ENCODE measurements around the gene CCDC157. TPM values are rescaled to one million over a fixed set of nuclear protein-coding genes. Genes with fewer than 3 reads are reported as not detected.

The CCDC157 gene
- total RNA-seq, 2 experiments from 2014 or later = 2.2 to 2.4 TPM

DNA sequence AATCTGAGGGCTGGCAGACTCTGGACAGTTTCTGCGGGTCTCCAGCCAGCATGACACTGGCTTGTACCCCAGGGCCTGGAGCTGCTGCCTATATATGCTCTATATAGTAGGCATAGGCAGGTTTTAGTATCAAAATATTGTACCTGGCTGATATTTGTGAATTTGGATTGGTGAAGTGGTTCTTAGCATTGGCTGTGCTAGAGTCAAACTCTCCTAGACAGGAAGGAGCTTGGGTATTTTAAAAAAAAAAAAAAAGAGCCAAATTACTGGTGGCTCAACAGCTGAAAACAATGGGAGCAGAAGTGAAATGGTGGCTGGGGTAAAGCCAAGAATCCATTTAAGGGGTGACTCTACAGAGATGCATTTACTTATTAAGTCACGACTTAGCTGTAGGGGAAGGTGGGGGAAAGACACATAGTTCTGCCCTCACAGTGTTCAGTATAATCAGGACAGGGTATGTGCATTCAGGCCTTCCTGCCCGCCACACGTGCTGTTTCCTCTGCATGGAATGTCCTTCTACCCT, 57.8 kb downstream of the CCDC157 start:
- peaks cover 58% of the 10 kb centered on the region for H3K36me3 Mint-ChIP-seq (ENCODE audit: low read depth)
- no peaks in the 10 kb centered on the region for H3K9me3 Mint-ChIP-seq
- POLR2A ChIA-PET = interaction anchor here (1.0 to 2.8 kb wide), 3 partner anchors 9 to 17 kb away, joined by 3 to 19 read pairs (median 5); partner anchors contain the start of gene MTFP1
- peaks cover 35% of the 10 kb centered on the region for H3K4me1 Mint-ChIP-seq (ENCODE audit: low read depth)
- H3K27ac Mint-ChIP-seq = peak overlapping the region; percentile 79
- CTCF ChIA-PET = interaction anchor here (0.7 to 2.8 kb wide), 5 partner anchors 9 to 128 kb away, joined by 4 to 11 read pairs (median 5); partner anchors contain the start of gene MTFP1
- DNase-seq = no peak
- H3K27me3 Mint-ChIP-seq = no peaks in the 10 kb centered on the region
- no peak for TF ChIP-seq CTCF (IDR thresholded peaks at IDR 0.05)
- intact Hi-C loops (cut with micrococcal nuclease) = no loop called here
- no peak for ATAC-seq
- no peak overlapping the region for H3K4me3 Mint-ChIP-seq

- H3K27me3 Mint-ChIP-seq = no peaks in the 10 kb centered on the region
- H3K27ac Mint-ChIP-seq = no peak overlapping the region
- peaks cover 49% of the 10 kb centered on the region for H3K4me1 Mint-ChIP-seq (ENCODE audit: low read depth)
- POLR2A ChIA-PET = no interaction called here
- DNase-seq = no peak
- H3K4me3 Mint-ChIP-seq = no peak overlapping the region
- CTCF ChIA-PET = no interaction called here
- TF ChIP-seq CTCF (IDR thresholded peaks at IDR 0.05) = no peak
- peaks cover 69% of the 10 kb centered on the region for H3K36me3 Mint-ChIP-seq (ENCODE audit: low read depth)
- ATAC-seq = no peak
- intact Hi-C loops (cut with micrococcal nuclease) = no loop called here
- H3K9me3 Mint-ChIP-seq = no peaks in the 10 kb centered on the region
Measured at GRCh38 chr22:30416403-30416802, 59.6 kb downstream of the CCDC157 start.

- intact Hi-C loops (cut with micrococcal nuclease) = no loop called here
- H3K4me1 Mint-ChIP-seq (ENCODE audit: low read depth) = peaks cover 51% of the 10 kb centered on the region
- H3K36me3 Mint-ChIP-seq (ENCODE audit: low read depth) = peaks cover 71% of the 10 kb centered on the region
- ATAC-seq (no peak), DNase-seq (no peak)
- ChIA-PET POLR2A (interaction anchor here (1.2 kb wide), 1 partner anchor 25 kb away, joined by 3 read pairs; no protein-coding TSS in a partner anchor), CTCF (no interaction called here)
- H3K9me3 Mint-ChIP-seq = no peaks in the 10 kb centered on the region
- TF ChIP-seq CTCF (IDR thresholded peaks at IDR 0.05) = no peak
- no peak overlapping the region for H3K4me3 Mint-ChIP-seq
- H3K27ac Mint-ChIP-seq = no peak overlapping the region
- no peaks in the 10 kb centered on the region for H3K27me3 Mint-ChIP-seq
Measured at GRCh38 chr22:30416837-30417236, 60.0 kb downstream of the CCDC157 start.

GRCh38 chr22:30420347-30421125, 63.7 kb downstream of the CCDC157 start:
- Mint-ChIP-seq H3K36me3 (ENCODE audit: low read depth) (peaks cover 70% of the 10 kb centered on the region), H3K9me3 (no peaks in the 10 kb centered on the region), H3K27me3 (no peaks in the 10 kb centered on the region), H3K4me3 (peak overlapping the region; percentile 54), H3K27ac (peak overlapping the region; percentile 84), H3K4me1 (ENCODE audit: low read depth) (peaks cover 37% of the 10 kb centered on the region)
- intact Hi-C loops (cut with micrococcal nuclease) = no loop called here
- POLR2A ChIA-PET = interaction anchor here (0.8 to 6.5 kb wide), 3 partner anchors 14 to 23 kb away, joined by 4 to 48 read pairs (median 5); partner anchors contain the start of gene SEC14L2
- TF ChIP-seq CTCF (IDR thresholded peaks at IDR 0.05) = no peak
- CTCF ChIA-PET = interaction anchor here (1.2 to 9.0 kb wide), 4 partner anchors 14 to 132 kb away, joined by 5 to 138 read pairs (median 36); partner anchors contain the start of gene RNF215
- ATAC-seq (no peak), DNase-seq (no peak)

Measured in activated CD8-positive, alpha-beta T cell treated with anti-CD3 and anti-CD28 coated beads for 36 hours (primary cell).